ENCODE results near the gene DYDC1. TPM values are rescaled to one million over a fixed set of nuclear protein-coding genes. Genes with fewer than 3 reads are reported as not detected.

Gene DYDC1
- total and polyA plus RNA-seq, 2 of the 13 experiments (the other 11 are each of a cell fraction or from before 2014, with no cell fraction given), result not detected

GRCh38 chr10:80289451-80290287, 66.9 kb downstream of the DYDC1 start, which contains the start of gene MAT1A (continued):
- TF ChIP-seq FIP1L1 (IDR thresholded peaks at IDR 0.05; ENCODE audit: borderline replicate concordance, insufficient read depth, low read depth, low read length) (no peak), MED1 (CRISPR knock-in tag; IDR thresholded peaks at IDR 0.05) (peak; percentile 23; the same call in 1 of the 2 replicates), IKZF4 (CRISPR knock-in tag; IDR thresholded peaks at IDR 0.05; ENCODE audit: borderline replicate concordance, low read depth, not compliant biosample characterization) (no peak), ADNP (CRISPR knock-in tag; IDR thresholded peaks at IDR 0.05) (no peak), SCMH1 (CRISPR knock-in tag; IDR thresholded peaks at IDR 0.05; ENCODE audit: borderline replicate concordance) (no peak), MAFG (CRISPR knock-in tag; IDR thresholded peaks at IDR 0.05) (no peak), NBN (conservative IDR thresholded peaks at IDR 0.05) (no peak), ZNF367 (CRISPR knock-in tag; IDR thresholded peaks at IDR 0.05; ENCODE audit: borderline replicate concordance) (no peak), IKZF1 (IDR thresholded peaks at IDR 0.05) (no peak), ZNF746 (CRISPR knock-in tag; IDR thresholded peaks at IDR 0.05) (peak; percentile 92), PHF8 (CRISPR knock-in tag; IDR thresholded peaks at IDR 0.05) (peak; percentile 31; the same call in 1 of the 2 replicates), TP53 (CRISPR knock-in tag; conservative IDR thresholded peaks at IDR 0.05) (0 out of 2 replicates have a peak, but pooled peaks have one; percentile 40), WIZ (CRISPR knock-in tag; IDR thresholded peaks at IDR 0.05) (no peak), HIC2 (CRISPR knock-in tag; IDR thresholded peaks at IDR 0.05; ENCODE audit: low read depth) (no peak), MXD3 (CRISPR knock-in tag; IDR thresholded peaks at IDR 0.05) (peak; percentile 51; the same call in 1 of the 2 replicates), SALL2 (CRISPR knock-in tag; IDR thresholded peaks at IDR 0.05) (no peak), ZNF616 (CRISPR knock-in tag; IDR thresholded peaks at IDR 0.05; ENCODE audit: low read depth) (no peak), PBX3 (CRISPR knock-in tag; IDR thresholded peaks at IDR 0.05; ENCODE audit: borderline replicate concordance) (no peak), TGIF2 (CRISPR knock-in tag; IDR thresholded peaks at IDR 0.05) (peak; percentile 96), ZZZ3 (CRISPR knock-in tag; IDR thresholded peaks at IDR 0.05; ENCODE audit: borderline replicate concordance) (no peak), DPF2 (CRISPR knock-in tag; IDR thresholded peaks at IDR 0.05; ENCODE audit: borderline replicate concordance, low read depth) (no peak), ZSCAN30 (CRISPR knock-in tag; IDR thresholded peaks at IDR 0.05) (no peak), ZNF256 (CRISPR knock-in tag; conservative IDR thresholded peaks at IDR 0.05) (no peak), ZNF567 (CRISPR knock-in tag; IDR thresholded peaks at IDR 0.05; ENCODE audit: borderline replicate concordance) (no peak), ZNF496 (CRISPR knock-in tag; IDR thresholded peaks at IDR 0.05; ENCODE audit: insufficient replicate concordance) (no peak), ZBTB7A (CRISPR knock-in tag; IDR thresholded peaks at IDR 0.05) (peak; percentile 37; the same call in 1 of the 2 replicates), NCOA2 (CRISPR knock-in tag; IDR thresholded peaks at IDR 0.05) (peak; percentile 21; the same call in 1 of the 2 replicates), BORCS8-MEF2B (CRISPR knock-in tag; IDR thresholded peaks at IDR 0.05) (peak; percentile 72; the same call in 1 of the 2 replicates), HOXA9 (CRISPR knock-in tag; IDR thresholded peaks at IDR 0.05; ENCODE audit: borderline replicate concordance) (no peak)

Measured in HepG2 (cell line).